Measurements from ENCODE around the gene LIM2.

LIM2 gene

GRCh38 chr19:51338563-51339312, 49.0 kb downstream of the LIM2 start (continued):
- TF ChIP-seq PATZ1 (tag by site-specific recombination; IDR thresholded peaks at IDR 0.05) (peak; percentile 65), ZNF623 (tag by site-specific recombination; IDR thresholded peaks at IDR 0.05) (no peak), ZNF654 (tag by site-specific recombination; IDR thresholded peaks at IDR 0.05; ENCODE audit: low read depth) (peak; percentile 46), ZNF366 (tag by site-specific recombination; conservative IDR thresholded peaks at IDR 0.05) (peak; percentile 56; the same call in 1 of the 2 replicates), ZNF280D (tag by site-specific recombination; IDR thresholded peaks at IDR 0.05) (no peak), ZNF660 (tag by site-specific recombination; IDR thresholded peaks at IDR 0.05) (0 out of 2 replicates have a peak, but pooled peaks have one; percentile 42), GLIS2 (tag by site-specific recombination; IDR thresholded peaks at IDR 0.05) (peak; percentile 69), IKZF3 (tag by site-specific recombination; IDR thresholded peaks at IDR 0.05) (peak; percentile 64; the same call in 1 of the 2 replicates), ZBTB26 (tag by site-specific recombination; optimal IDR thresholded peaks at IDR 0.05) (peak; percentile 55), ZIC2 (tag by site-specific recombination; IDR thresholded peaks at IDR 0.05) (peak; percentile 59), CTCF (tag by site-specific recombination; IDR thresholded peaks at IDR 0.05) (peak; percentile 84), ZNF112 (tag by site-specific recombination; IDR thresholded peaks at IDR 0.05) (no peak), GLIS1 (tag by site-specific recombination; IDR thresholded peaks at IDR 0.05) (peak; percentile 57; the same call in 1 of the 2 replicates), ZEB2 (tag by site-specific recombination; IDR thresholded peaks at IDR 0.05) (peak; percentile 52; the same call in 1 of the 2 replicates), ZNF747 (tag by site-specific recombination; IDR thresholded peaks at IDR 0.05) (no peak), ZNF561 (tag by site-specific recombination; IDR thresholded peaks at IDR 0.05; ENCODE audit: borderline replicate concordance) (peak; percentile 50; the same call in 1 of the 2 replicates), KLF16 (tag by site-specific recombination; IDR thresholded peaks at IDR 0.05) (peak; percentile 67), ZNF571 (tag by site-specific recombination; IDR thresholded peaks at IDR 0.05) (no peak)

Measured in HEK293 (cell line).